IMR-90 (cell line): Measurements from ENCODE around the gene C14orf180. TPM values are rescaled to one million over a fixed set of nuclear protein-coding genes. Genes with fewer than 3 reads are reported as not detected.

Experiments
- ATAC-seq: fragments of 200-7000 bp; cut with Tn5 transposase; 2 replicates; pipeline ENCODE4 v1.9.1; 2020; ENCODE audit warnings: low read depth, mild to moderate bottlenecking, moderate library complexity
- BruUV-seq: library from RNA; stranded (reverse); fragments of 400-500 nt; replicated peaks from 2 replicates; lab custom pipeline; 2021; lab: Mats Ljungman, UMichigan
- CTCF ChIA-PET: fragments of 300-600 bp; formaldehyde crosslinking; extraction: SDS; loops from one replicate; lab custom pipeline; 2021; ENCODE audit warnings: antibody characterized with exemption; lab: Yijun Ruan, JAX
- POLR2A ChIA-PET: fragments of 300-600 bp; sonication (Branson Sonifier 250); formaldehyde crosslinking; loops from one replicate; lab custom pipeline; 2022; ENCODE audit warnings: antibody characterized with exemption; ENCODE audit not compliant: unreplicated experiment; lab: Charles Lee
- DNase-seq: peaks from one replicate; pipeline ENCODE4 v3.0.0; 2013
- H2AFZ ChIP-seq: replicated peaks from 2 replicates; pipeline ENCODE3; 2013; ENCODE audit warnings: low read length, mild to moderate bottlenecking; ENCODE audit not compliant: poor library complexity
- H2AK5ac ChIP-seq: 2 replicates; pipeline ENCODE4 v1.6.1; 2013; ENCODE audit warnings: low read depth, low read length, inconsistent platforms
- H2AK9ac ChIP-seq: replicated peaks from 2 replicates; pipeline ENCODE3; 2013; ENCODE audit warnings: mild to moderate bottlenecking, low read depth, low read length, moderate library complexity; ENCODE audit not compliant: poor library complexity
- H2BK120ac ChIP-seq: 2 replicates; pipeline ENCODE4 v1.6.1; 2013; ENCODE audit warnings: low read depth, low read length, inconsistent platforms
- H2BK15ac ChIP-seq: 3 replicates; pipeline ENCODE4 v1.6.1; 2013; ENCODE audit warnings: low read depth, low read length, inconsistent platforms
- H2BK20ac ChIP-seq: 2 replicates; pipeline ENCODE4 v1.6.1; 2013; ENCODE audit warnings: low read depth, mild to moderate bottlenecking, inconsistent platforms, low read length, moderate library complexity
- H2BK5ac ChIP-seq: 2 replicates; pipeline ENCODE4 v1.6.1; 2013; ENCODE audit warnings: mild to moderate bottlenecking, low read depth, low read length, inconsistent platforms; ENCODE audit not compliant: poor library complexity, severe bottlenecking
- H3K14ac ChIP-seq: replicated peaks from 2 replicates; pipeline ENCODE4 v1.6.1; 2013; ENCODE audit warnings: low read depth, low read length, inconsistent platforms
- H3K18ac ChIP-seq: 2 replicates; pipeline ENCODE4 v1.6.1; 2013; ENCODE audit warnings: low read depth, low read length, control low read depth
- H3K23ac ChIP-seq: 2 replicates; pipeline ENCODE4 v1.6.1; 2013; ENCODE audit warnings: low read depth, low read length, inconsistent platforms
- H3K27ac ChIP-seq: 2 replicates; pipeline ENCODE4 v1.5.1; 2013; ENCODE audit warnings: mild to moderate bottlenecking, control low read depth, low read length; ENCODE audit not compliant: insufficient read depth
- H3K27me3 ChIP-seq: 2 replicates; pipeline ENCODE4 v1.6.1; 2013; ENCODE audit warnings: low read length; ENCODE audit not compliant: control insufficient read depth, insufficient read depth
- H3K36me3 ChIP-seq: 2 replicates; pipeline ENCODE4 v1.6.1; 2013; ENCODE audit warnings: low read length, mixed read lengths; ENCODE audit not compliant: control insufficient read depth, insufficient read depth
- H3K4ac ChIP-seq: 2 replicates; pipeline ENCODE4 v1.6.1; 2013; ENCODE audit warnings: low read depth, low read length, inconsistent platforms
- H3K4me1 ChIP-seq: 2 replicates; pipeline ENCODE4 v1.6.1; 2013; ENCODE audit warnings: low read length, mixed read lengths; ENCODE audit not compliant: control insufficient read depth, insufficient read depth
- H3K4me2 ChIP-seq: 2 replicates; pipeline ENCODE4 v1.6.1; 2013; ENCODE audit warnings: low read depth, mild to moderate bottlenecking, control low read depth, low read length, moderate library complexity
- H3K4me3 ChIP-seq: 2 replicates; pipeline ENCODE4 v1.5.1; 2013; ENCODE audit warnings: low read depth, mild to moderate bottlenecking, control low read depth, low read length, moderate library complexity; ENCODE audit not compliant: insufficient read depth
- H3K56ac ChIP-seq: 2 replicates; pipeline ENCODE4 v1.6.1; 2013; ENCODE audit warnings: low read length, inconsistent platforms; ENCODE audit not compliant: insufficient read depth; ENCODE audit errors: extremely low read depth
- H3K79me1 ChIP-seq, 2 experiments: 2 replicates each; pipeline ENCODE4 v1.6.1; 2013; ENCODE audit warnings: low read length in 2 of 2, inconsistent platforms in 1 of 2, low read depth in 1 of 2
- H3K9ac ChIP-seq: 2 replicates; pipeline ENCODE4 v1.6.1; 2013; ENCODE audit warnings: low read depth, low read length, control low read depth
- H3K9me1 ChIP-seq: 2 replicates; pipeline ENCODE4 v1.6.1; 2013; ENCODE audit warnings: low read length, inconsistent platforms; ENCODE audit not compliant: insufficient read depth
- H3K9me3 ChIP-seq: 2 replicates; pipeline ENCODE4 v1.6.1; 2013; ENCODE audit warnings: low read length; ENCODE audit not compliant: control insufficient read depth, insufficient read depth
- H4K20me1 ChIP-seq: 2 replicates; pipeline ENCODE4 v1.6.1; 2013; ENCODE audit warnings: low read length, inconsistent platforms; ENCODE audit not compliant: insufficient read depth
- H4K5ac ChIP-seq: 2 replicates; pipeline ENCODE4 v1.6.1; 2013; ENCODE audit warnings: mild to moderate bottlenecking, low read depth, low read length, control low read depth
- H4K8ac ChIP-seq, 2 experiments: 2 replicates each; pipeline ENCODE4 v1.6.1; 2013; ENCODE audit warnings: low read depth in 2 of 2, low read length in 2 of 2, control low read depth in 1 of 2, inconsistent platforms in 1 of 2
- H4K91ac ChIP-seq: 2 replicates; pipeline ENCODE4 v1.6.1; 2013; ENCODE audit warnings: low read depth, low read length, inconsistent platforms; ENCODE audit not compliant: insufficient read depth
- BHLHE40 ChIP-seq: fragments of 150-350 bp; IDR thresholded peaks from 2 replicates; pipeline ENCODE4 v1.6.1; 2016; ENCODE audit warnings: mild to moderate bottlenecking, low read depth, low read length
- CEBPB ChIP-seq: IDR thresholded peaks from 2 replicates; pipeline ENCODE4 v1.6.1; 2012; ENCODE audit warnings: low read depth, low read length, improper control_type of control experiment
- CHD1 ChIP-seq: IDR thresholded peaks from 2 replicates; pipeline ENCODE4 v1.6.1; 2012; ENCODE audit warnings: low read depth, low read length, improper control_type of control experiment
- CTCF ChIP-seq: conservative IDR thresholded peaks from 2 replicates; pipeline ENCODE4 v1.5.1; 2012; ENCODE audit warnings: mild to moderate bottlenecking, low read depth, low read length, improper control_type of control experiment
- FOS ChIP-seq: fragments of 150-350 bp; IDR thresholded peaks from 2 replicates; pipeline ENCODE4 v1.6.1; 2016; ENCODE audit warnings: low read depth, low read length
- MAFK ChIP-seq: IDR thresholded peaks from 2 replicates; pipeline ENCODE4 v1.6.1; 2012; ENCODE audit warnings: low read depth, low read length, improper control_type of control experiment
- MAZ ChIP-seq: IDR thresholded peaks from 2 replicates; pipeline ENCODE4 v1.6.1; 2012; ENCODE audit warnings: low read depth, mild to moderate bottlenecking, low read length, improper control_type of control experiment, moderate library complexity, borderline replicate concordance
- MXI1 ChIP-seq: IDR thresholded peaks from 2 replicates; pipeline ENCODE4 v1.6.1; 2012; ENCODE audit warnings: low read depth, mild to moderate bottlenecking, low read length, moderate library complexity, borderline replicate concordance
- RAD21 ChIP-seq: IDR thresholded peaks from 2 replicates; pipeline ENCODE4 v1.6.1; 2012; ENCODE audit warnings: low read length, improper control_type of control experiment
- RCOR1 ChIP-seq: IDR thresholded peaks from 2 replicates; pipeline ENCODE4 v1.6.1; 2012; ENCODE audit warnings: mild to moderate bottlenecking, low read length, improper control_type of control experiment; ENCODE audit not compliant: insufficient replicate concordance
- SMC3 ChIP-seq: fragments of 150-350 bp; IDR thresholded peaks from 2 replicates; pipeline ENCODE4 v1.6.1; 2016; ENCODE audit warnings: low read depth, mild to moderate bottlenecking, antibody characterized with exemption, low read length, moderate library complexity
- USF2 ChIP-seq: fragments of 150-350 bp; IDR thresholded peaks from 2 replicates; pipeline ENCODE4 v1.6.1; 2017; ENCODE audit warnings: mild to moderate bottlenecking, antibody characterized with exemption, low read length, low read depth
- WGBS, 2 experiments: methylation state at CpG; one replicate each; pipeline versions ENCODE4 v1.1.5 to v1.1.7; 2013; ENCODE audit warnings: missing lambda C conversion rate in 2 of 2; ENCODE audit not compliant: insufficient read length in 1 of 2; ENCODE audit errors: extremely low coverage in 2 of 2; 5-methylcytosine and 5-hydroxymethylcytosine counted together
- dilution Hi-C: fragments of 300-500 bp; cut with HindIII; formaldehyde crosslinking; loops from one replicate; pipeline ENCODE4 v1.14.3; 2018; ENCODE audit warnings: low sequenced_read_pairs; ENCODE audit not compliant: unreplicated experiment
- in situ Hi-C: fragments of 300-500 bp; cut with MboI; formaldehyde crosslinking; loops from 3 replicates; pipeline ENCODE4 v1.14.3; 2019; ENCODE audit warnings: low sequenced_read_pairs, inconsistent platforms, mixed read lengths
- intact Hi-C: fragments of 100-400 bp; cut with micrococcal nuclease; formaldehyde crosslinking; loops from 2 replicates; pipeline ENCODE4 v1.10.0; 2022
- polyA plus RNA-seq, 3 experiments: library from polyadenylated mRNA; depleted of rRNA; stranded (reverse); fragments of >200 nt; gene quantifications; 2 replicates each; pipeline ENCODE4 v1.2.3, GENCODE V29; 2012; ENCODE audit warnings: low replicate concordance in 1 of 3
- total RNA-seq: library from RNA; depleted of rRNA; stranded (reverse); fragments of >200 nt; gene quantifications from 2 replicates; pipeline ENCODE4 v1.2.3, GENCODE V29; 2012

The C14orf180 gene
- total and polyA plus RNA-seq, 2 of the 4 experiments (the other 2 are of a cell fraction), result not detected

GRCh38 chr14:104592292-104592672 lies 12.7 kb downstream of the C14orf180 start:
- H4K5ac ChIP-seq, result no peak overlapping the region
- intact Hi-C loops (no loop called here), dilution Hi-C loops (no loop called here), in situ Hi-C loops (no loop called here)
- H3K18ac ChIP-seq, result no peak overlapping the region
- H3K9me1 ChIP-seq, result 0 out of 2 replicates have a peak, but pooled peaks cover 4% of the 10 kb centered on the region
- H4K91ac ChIP-seq, result no peak overlapping the region
- H3K9me3 ChIP-seq, result no peaks in the 10 kb centered on the region
- H2AK5ac ChIP-seq, result no peak overlapping the region
- POLR2A ChIA-PET, result no interaction called here
- H3K27ac ChIP-seq, result no peak overlapping the region
- H3K4ac ChIP-seq, result no peak overlapping the region
- no peak overlapping the region for H2BK20ac ChIP-seq
- no peak for ATAC-seq
- no peaks in the 10 kb centered on the region for H4K20me1 ChIP-seq
- no peak overlapping the region for H3K4me3 ChIP-seq
- no peak overlapping the region for H3K9ac ChIP-seq
- WGBS, 2 experiments, result 40% methylated on average over 3 of the region's 3 CpGs; no CpG with 5 or more reads in 1 of the 2 experiments
- no peak overlapping the region for H3K4me2 ChIP-seq
- H2AFZ ChIP-seq, result no peak overlapping the region
- no peak overlapping the region for H3K56ac ChIP-seq
- peaks cover 3% of the 10 kb centered on the region; the same call in 1 of the 2 replicates for H3K27me3 ChIP-seq
- no TSS peak for BruUV-seq
- H2BK15ac ChIP-seq, result no peak overlapping the region
- CTCF ChIA-PET, result no interaction called here
- H3K4me1 ChIP-seq, result no peaks in the 10 kb centered on the region
- no peak overlapping the region for H2BK120ac ChIP-seq
- no peak overlapping the region for H4K8ac ChIP-seq
- no peak for DNase-seq
- H3K36me3 ChIP-seq, result no peaks in the 10 kb centered on the region
- no peak overlapping the region for H3K23ac ChIP-seq
- no peak overlapping the region for H2AK9ac ChIP-seq
- H2BK5ac ChIP-seq, result no peak overlapping the region
- no peaks in the 10 kb centered on the region for H3K79me1 ChIP-seq
- no peak overlapping the region for H3K14ac ChIP-seq
- no peak for TF ChIP-seq MXI1
- TF ChIP-seq BHLHE40, result no peak
- no peak for TF ChIP-seq MAFK
- no peak for TF ChIP-seq RAD21
- no peak for TF ChIP-seq USF2
- TF ChIP-seq RCOR1, result no peak
- no peak for TF ChIP-seq CTCF
- no peak for TF ChIP-seq CEBPB
- no peak for TF ChIP-seq SMC3
- TF ChIP-seq FOS, result no peak
- no peak for TF ChIP-seq MAZ
- TF ChIP-seq CHD1, result no peak
